DND-41 (cell line): ENCODE measurements around the gene SC5D.

Experiments used
- ATAC-seq: fragments of 200-7000 bp; cut with Tn5 transposase; 3 replicates; pipeline ENCODE4 v1.9.1; 2021; ENCODE audit warnings: low read depth; ENCODE audit not compliant: insufficient read depth
- DNase-seq: peaks from one replicate; pipeline ENCODE4 v3.0.0-alpha.2; 2020
- H2AFZ ChIP-seq: 2 replicates; pipeline ENCODE4 v1.6.0; 2012; ENCODE audit warnings: low read depth, low read length
- H3K27ac ChIP-seq: 2 replicates; pipeline ENCODE4 v1.5.1; 2012; ENCODE audit warnings: low read length, inconsistent platforms
- H3K27me3 ChIP-seq: fragments of 200-600 bp; sonication (generic); 2 replicates; pipeline ENCODE4 v1.6.0; 2012; ENCODE audit warnings: low read length, mild to moderate bottlenecking, inconsistent platforms; ENCODE audit not compliant: insufficient read depth, poor library complexity
- H3K36me3 ChIP-seq: 2 replicates; pipeline ENCODE4 v1.5.1; 2012; ENCODE audit warnings: low read length, inconsistent platforms; ENCODE audit not compliant: insufficient read depth
- H3K4me1 ChIP-seq: 2 replicates; pipeline ENCODE4 v1.5.1; 2012; ENCODE audit warnings: mild to moderate bottlenecking, low read length; ENCODE audit not compliant: insufficient read depth
- H3K4me2 ChIP-seq: 2 replicates; pipeline ENCODE4 v1.6.0; 2012; ENCODE audit warnings: mild to moderate bottlenecking, moderate library complexity, low read length, inconsistent platforms; ENCODE audit not compliant: insufficient read depth
- H3K4me3 ChIP-seq, 2 experiments: fragments of 200-600 bp in 1 of 2; shearing (Covaris generic) in 1 of 2; 2 replicates each; pipeline ENCODE4 v1.5.1; 2012 to 2016; ENCODE audit warnings: inconsistent platforms in 2 of 2, low read length in 2 of 2, mild to moderate bottlenecking in 2 of 2, low read depth in 1 of 2, moderate library complexity in 1 of 2
- H3K79me2 ChIP-seq: 2 replicates; pipeline ENCODE4 v1.6.0; 2012; ENCODE audit warnings: low read length, inconsistent platforms; ENCODE audit not compliant: insufficient read depth
- H3K9ac ChIP-seq: 2 replicates; pipeline ENCODE4 v1.6.0; 2012; ENCODE audit warnings: low read depth, mild to moderate bottlenecking, inconsistent platforms, low read length, moderate library complexity
- H3K9me3 ChIP-seq: 2 replicates; pipeline ENCODE4 v1.5.1; 2012; ENCODE audit warnings: low read length, moderate library complexity, mild to moderate bottlenecking, inconsistent platforms; ENCODE audit not compliant: insufficient read depth, severe bottlenecking
- H4K20me1 ChIP-seq: 2 replicates; pipeline ENCODE4 v1.6.0; 2012; ENCODE audit warnings: low read length; ENCODE audit not compliant: insufficient read depth
- CTCF ChIP-seq: IDR thresholded peaks from 2 replicates; pipeline ENCODE4 v1.5.1; 2012; ENCODE audit warnings: borderline replicate concordance, low read length, moderate library complexity, mild to moderate bottlenecking; ENCODE audit not compliant: poor library complexity, severe bottlenecking; ENCODE audit errors: extremely low read depth
- EZH2 ChIP-seq: IDR thresholded peaks from 3 replicates; pipeline ENCODE4 v1.6.1; 2012; ENCODE audit warnings: borderline replicate concordance, low read depth, mild to moderate bottlenecking, moderate library complexity, low read length, inconsistent platforms; ENCODE audit not compliant: severe bottlenecking

Gene SC5D

GRCh38 chr11:121350314-121351082 is 57.9 kb downstream of the SC5D start:
- Histone ChIP-seq H3K4me1 (0 out of 2 replicates have a peak, but pooled peaks cover 4% of the 10 kb centered on the region), H4K20me1 (no peaks in the 10 kb centered on the region), H3K36me3 (no peaks in the 10 kb centered on the region), H3K27me3 (no peaks in the 10 kb centered on the region), H3K4me3 (no peak overlapping the region), H3K9me3 (no peaks in the 10 kb centered on the region), H3K4me2 (no peak overlapping the region), H3K27ac (no peak overlapping the region), H3K9ac (no peak overlapping the region), H2AFZ (no peak overlapping the region), H3K79me2 (no peaks in the 10 kb centered on the region)
- DNase-seq (no peak), ATAC-seq (no peak)
- TF ChIP-seq CTCF (no peak), EZH2 (no peak)

- H3K4me1 ChIP-seq = 0 out of 2 replicates have a peak, but pooled peaks cover 4% of the 10 kb centered on the region
- H3K27me3 ChIP-seq = no peaks in the 10 kb centered on the region
- no peak overlapping the region for H2AFZ ChIP-seq
- TF ChIP-seq EZH2 = no peak
- no peak for TF ChIP-seq CTCF
- H3K4me3 ChIP-seq = no peak overlapping the region
- no peak for DNase-seq
- no peaks in the 10 kb centered on the region for H3K9me3 ChIP-seq
- ATAC-seq = peak; percentile 40; the same call in 1 of the 3 replicates
- H3K4me2 ChIP-seq = no peak overlapping the region
- no peaks in the 10 kb centered on the region for H3K36me3 ChIP-seq
- no peak overlapping the region for H3K9ac ChIP-seq
- no peaks in the 10 kb centered on the region for H4K20me1 ChIP-seq
- no peak overlapping the region for H3K27ac ChIP-seq
- no peaks in the 10 kb centered on the region for H3K79me2 ChIP-seq
Measured at GRCh38 chr11:121351083-121351630, 58.6 kb downstream of the SC5D start.

GRCh38 chr11:121352251-121352891 is 59.8 kb downstream of the SC5D start:
- no peak overlapping the region for H3K4me2 ChIP-seq
- TF ChIP-seq EZH2 = no peak
- TF ChIP-seq CTCF = no peak
- no peaks in the 10 kb centered on the region for H3K9me3 ChIP-seq
- H4K20me1 ChIP-seq = no peaks in the 10 kb centered on the region
- DNase-seq = no peak
- no peak overlapping the region for H3K9ac ChIP-seq
- no peaks in the 10 kb centered on the region for H3K79me2 ChIP-seq
- H3K4me3 ChIP-seq = no peak overlapping the region
- no peak overlapping the region for H3K27ac ChIP-seq
- H3K4me1 ChIP-seq = 0 out of 2 replicates have a peak, but pooled peaks cover 4% of the 10 kb centered on the region
- ATAC-seq = no peak
- no peak overlapping the region for H2AFZ ChIP-seq
- H3K36me3 ChIP-seq = no peaks in the 10 kb centered on the region
- no peaks in the 10 kb centered on the region for H3K27me3 ChIP-seq
